ENCODE measurements around the gene TENT5C. TPM values are rescaled to one million over a fixed set of nuclear protein-coding genes. Genes with fewer than 3 reads are reported as not detected.

TENT5C gene
- total and polyA plus RNA-seq, 2 of the 8 experiments (the other 6 are each of a cell fraction or from before 2014, with no cell fraction given) = 0.38 to 0.99 TPM

- TF ChIP-seq CHD7 (IDR thresholded peaks at IDR 0.05; ENCODE audit: insufficient replicate concordance, low read length) (no peak), SP2 (IDR thresholded peaks at IDR 0.05; ENCODE audit: low read length) (no peak)
Observed at GRCh38 chr1:117642963-117643362, 37.1 kb downstream of the TENT5C start (continued).
